GM19438 (cell line): ENCODE data around the gene PLD4.
"Not testable (repeated sequence)": the region's sequence is repeated elsewhere in the genome, so short reads cannot be mapped to it uniquely, and the experiment has no call there.

Experiments used
- ATAC-seq: cut with Tn5 transposase; IDR thresholded peaks from one replicate; pipeline ENCODE4 v1.9.1; 2021; ENCODE audit warnings: low read depth; ENCODE audit not compliant: unreplicated experiment

The PLD4 gene

GRCh38 chr14:104885031-104885972 lies 39.4 kb upstream of the PLD4 start:
- ATAC-seq: no peak

- no peak for ATAC-seq
Measured at GRCh38 chr14:104885973-104886689, 38.5 kb upstream of the PLD4 start.

GRCh38 chr14:104886690-104887622 lies 37.7 kb upstream of the PLD4 start:
- no peak for ATAC-seq

GRCh38 chr14:104887623-104888488 lies 36.8 kb upstream of the PLD4 start:
- ATAC-seq: no peak

GRCh38 chr14:104888489-104889374 lies 35.9 kb upstream of the PLD4 start:
- no peak for ATAC-seq

- no peak for ATAC-seq
Measured at GRCh38 chr14:104889375-104889757, 35.3 kb upstream of the PLD4 start.

GRCh38 chr14:104890292-104890691 lies 34.4 kb upstream of the PLD4 start:
- ATAC-seq: not testable (repeated sequence)

- ATAC-seq: no peak
Measured at GRCh38 chr14:104891121-104891551, 33.5 kb upstream of the PLD4 start.

GRCh38 chr14:104891664-104892530 lies 32.8 kb upstream of the PLD4 start:
- ATAC-seq: no peak

GRCh38 chr14:104892531-104893434 lies 31.9 kb upstream of the PLD4 start:
- no peak for ATAC-seq

GRCh38 chr14:104893435-104894207 lies 31.1 kb upstream of the PLD4 start:
- no peak for ATAC-seq

- no peak for ATAC-seq
Measured at GRCh38 chr14:104894331-104895206, 30.1 kb upstream of the PLD4 start.

- ATAC-seq: no peak
Measured at GRCh38 chr14:104895207-104895785, 29.4 kb upstream of the PLD4 start.

- ATAC-seq: no peak
Measured at GRCh38 chr14:104895786-104896661, 28.7 kb upstream of the PLD4 start.
